Endodermal cell (in vitro differentiated cells): ENCODE measurements around the gene TREH. TPM values are rescaled to one million over a fixed set of nuclear protein-coding genes. Genes with fewer than 3 reads are reported as not detected.

Experiments
- DNase-seq: peaks from one replicate; pipeline ENCODE4 v3.0.0-alpha.2; 2017
- H3K27ac ChIP-seq: 2 replicates; pipeline ENCODE4 v1.5.1; 2013; ENCODE audit warnings: mild to moderate bottlenecking, low read depth, low read length, moderate library complexity
- H3K27me3 ChIP-seq: 2 replicates; pipeline ENCODE4 v1.6.1; 2013; ENCODE audit warnings: mild to moderate bottlenecking, low read length, moderate library complexity; ENCODE audit not compliant: insufficient read depth, control insufficient read depth, poor library complexity, severe bottlenecking
- H3K36me3 ChIP-seq: 2 replicates; pipeline ENCODE4 v1.7.0; 2013; ENCODE audit warnings: mild to moderate bottlenecking, low read length, moderate library complexity; ENCODE audit not compliant: control insufficient read depth, insufficient read depth
- H3K4me1 ChIP-seq: one replicate; pipeline ENCODE4 v1.7.0; 2013; ENCODE audit warnings: low read length; ENCODE audit not compliant: control insufficient read depth, insufficient read depth
- H3K4me3 ChIP-seq: 2 replicates; pipeline ENCODE4 v1.5.1; 2013; ENCODE audit warnings: mild to moderate bottlenecking, low read length, moderate library complexity
- H3K9ac ChIP-seq: 2 replicates; pipeline ENCODE4 v1.6.1; 2013; ENCODE audit warnings: mild to moderate bottlenecking, low read length, moderate library complexity; ENCODE audit not compliant: poor library complexity, severe bottlenecking; ENCODE audit errors: extremely low read depth
- H3K9me3 ChIP-seq: 2 replicates; pipeline ENCODE4 v1.6.1; 2013; ENCODE audit warnings: mild to moderate bottlenecking, low read length, moderate library complexity; ENCODE audit not compliant: control insufficient read depth
- H3K27ac Mint-ChIP-seq: 2 replicates; pipeline ENCODE4 v1.8.0; 2020; ENCODE audit warnings: mixed read lengths
- H3K27me3 Mint-ChIP-seq: 2 replicates; pipeline ENCODE4 v1.8.0; 2021; ENCODE audit warnings: mild to moderate bottlenecking, mixed read lengths; ENCODE audit not compliant: insufficient read depth
- H3K36me3 Mint-ChIP-seq: 2 replicates; pipeline ENCODE4 v1.8.0; 2020; ENCODE audit warnings: low read depth, mixed read lengths
- H3K4me1 Mint-ChIP-seq: 2 replicates; pipeline ENCODE4 v1.8.0; 2020; ENCODE audit warnings: mixed read lengths
- H3K4me3 Mint-ChIP-seq: 2 replicates; pipeline ENCODE4 v1.8.0; 2020; ENCODE audit warnings: mild to moderate bottlenecking, moderate library complexity, mixed read lengths
- H3K9me3 Mint-ChIP-seq: 2 replicates; pipeline ENCODE4 v1.8.0; 2020; ENCODE audit warnings: mild to moderate bottlenecking, mixed read lengths
- WGBS, 2 experiments: methylation state at CpG; one replicate each; pipeline versions ENCODE4 v1.1.5 to v1.1.7; 2013; ENCODE audit warnings: missing lambda C conversion rate in 2 of 2, mixed read lengths in 1 of 2; ENCODE audit not compliant: insufficient coverage in 1 of 2, insufficient read length in 1 of 2; 5-methylcytosine and 5-hydroxymethylcytosine counted together
- total RNA-seq, 2 donors: library from RNA; stranded (reverse); fragmentation: NEBNext Ultra II Directional in 1 of 2; extraction: Animal tissue kit (Norgen Biotek cat#: 25700) in 1 of 2; gene quantifications; 2 replicates in 1 of 2; 3 replicates in 1 of 2; pipeline ENCODE4 v1.2.1, GENCODE V29; 2021
- TF ChIP-seq, protein P1 (sequence below): fragments of 200-600 bp; sonication (generic); conservative IDR thresholded peaks from 2 replicates; pipeline ENCODE4 v1.5.0; 2021; ENCODE audit warnings: antibody characterized with exemption, mild to moderate bottlenecking

Gene TREH
- total RNA-seq, 2 donors from 2014 or later = not detected

DNA sequence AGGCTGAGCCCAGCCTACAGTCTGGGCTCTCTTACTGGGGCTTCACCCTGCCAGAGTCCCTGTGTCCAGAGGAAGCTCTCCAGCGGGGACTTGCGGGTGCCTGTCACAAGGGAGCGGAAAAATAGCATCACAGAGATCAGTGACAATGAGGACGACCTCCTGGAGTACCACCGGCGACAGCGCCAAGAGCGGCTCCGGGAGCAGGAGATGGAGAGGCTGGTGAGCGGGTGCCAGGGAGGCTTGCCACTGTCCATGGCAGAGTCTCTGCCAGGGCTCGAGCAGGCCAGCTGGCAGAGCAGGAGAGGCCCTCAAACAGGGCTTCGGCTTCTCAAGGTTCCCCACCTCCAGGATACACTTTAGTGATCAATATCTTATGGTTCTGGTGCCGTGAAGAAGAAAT, 51.0 kb downstream of the TREH start:
- peaks cover 25% of the 10 kb centered on the region for H3K36me3 Mint-ChIP-seq
- TF ChIP-seq, protein P1, sequence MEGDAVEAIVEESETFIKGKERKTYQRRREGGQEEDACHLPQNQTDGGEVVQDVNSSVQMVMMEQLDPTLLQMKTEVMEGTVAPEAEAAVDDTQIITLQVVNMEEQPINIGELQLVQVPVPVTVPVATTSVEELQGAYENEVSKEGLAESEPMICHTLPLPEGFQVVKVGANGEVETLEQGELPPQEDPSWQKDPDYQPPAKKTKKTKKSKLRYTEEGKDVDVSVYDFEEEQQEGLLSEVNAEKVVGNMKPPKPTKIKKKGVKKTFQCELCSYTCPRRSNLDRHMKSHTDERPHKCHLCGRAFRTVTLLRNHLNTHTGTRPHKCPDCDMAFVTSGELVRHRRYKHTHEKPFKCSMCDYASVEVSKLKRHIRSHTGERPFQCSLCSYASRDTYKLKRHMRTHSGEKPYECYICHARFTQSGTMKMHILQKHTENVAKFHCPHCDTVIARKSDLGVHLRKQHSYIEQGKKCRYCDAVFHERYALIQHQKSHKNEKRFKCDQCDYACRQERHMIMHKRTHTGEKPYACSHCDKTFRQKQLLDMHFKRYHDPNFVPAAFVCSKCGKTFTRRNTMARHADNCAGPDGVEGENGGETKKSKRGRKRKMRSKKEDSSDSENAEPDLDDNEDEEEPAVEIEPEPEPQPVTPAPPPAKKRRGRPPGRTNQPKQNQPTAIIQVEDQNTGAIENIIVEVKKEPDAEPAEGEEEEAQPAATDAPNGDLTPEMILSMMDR = no peak
- Histone ChIP-seq H3K36me3 (peaks cover 39% of the 10 kb centered on the region), H3K9me3 (no peaks in the 10 kb centered on the region), H3K4me3 (no peak overlapping the region), H3K4me1 (no peaks in the 10 kb centered on the region), H3K27me3 (no peaks in the 10 kb centered on the region), H3K9ac (no peak overlapping the region), H3K27ac (no peak overlapping the region)
- DNase-seq = no peak
- 92 to 100% methylated on average over 7 to 13 of the region's 13 CpGs for WGBS, 2 experiments
- H3K4me3 Mint-ChIP-seq = no peak overlapping the region
- H3K27me3 Mint-ChIP-seq = no peaks in the 10 kb centered on the region
- no peak overlapping the region for H3K27ac Mint-ChIP-seq
- no peaks in the 10 kb centered on the region for H3K9me3 Mint-ChIP-seq
- H3K4me1 Mint-ChIP-seq = no peaks in the 10 kb centered on the region

DNA sequence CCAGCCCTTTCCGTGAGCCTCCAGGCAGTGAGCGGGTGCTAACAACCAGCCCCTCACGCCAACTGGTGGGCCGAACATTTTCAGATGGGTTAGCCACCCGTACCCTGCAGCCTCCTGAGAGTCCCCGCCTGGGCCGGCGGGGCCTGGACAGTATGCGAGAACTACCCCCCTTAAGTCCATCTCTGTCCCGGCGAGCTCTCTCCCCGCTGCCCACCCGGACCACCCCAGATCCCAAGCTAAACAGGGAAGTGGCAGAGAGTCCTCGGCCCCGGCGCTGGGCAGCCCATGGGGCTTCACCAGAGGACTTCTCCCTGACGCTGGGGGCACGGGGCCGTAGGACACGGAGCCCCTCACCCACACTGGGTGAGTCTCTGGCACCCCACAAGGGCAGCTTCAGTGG, 51.4 kb downstream of the TREH start:
- Mint-ChIP-seq H3K36me3 (peaks cover 24% of the 10 kb centered on the region), H3K4me1 (peaks cover 2% of the 10 kb centered on the region), H3K27ac (no peak overlapping the region), H3K4me3 (no peak overlapping the region), H3K27me3 (no peaks in the 10 kb centered on the region), H3K9me3 (no peaks in the 10 kb centered on the region)
- H3K4me3 ChIP-seq = no peak overlapping the region
- H3K27me3 ChIP-seq = no peaks in the 10 kb centered on the region
- TF ChIP-seq, protein P1 = no peak
- peaks cover 39% of the 10 kb centered on the region for H3K36me3 ChIP-seq
- H3K9ac ChIP-seq = no peak overlapping the region
- 94 to 97% methylated on average over 15 to 20 of the region's 20 CpGs for WGBS, 2 experiments
- DNase-seq = no peak
- H3K4me1 ChIP-seq = no peaks in the 10 kb centered on the region
- H3K27ac ChIP-seq = no peak overlapping the region
- no peaks in the 10 kb centered on the region for H3K9me3 ChIP-seq

GRCh38 chr11:118627566-118627965, 51.9 kb downstream of the TREH start:
- DNase-seq = no peak
- TF ChIP-seq, protein P1 = no peak
- peaks cover 22% of the 10 kb centered on the region for H3K36me3 Mint-ChIP-seq
- 97 to 100% methylated on average over 1 to 10 of the region's 10 CpGs for WGBS, 2 experiments
- no peak overlapping the region for H3K4me3 Mint-ChIP-seq
- Histone ChIP-seq H3K9ac (no peak overlapping the region), H3K4me3 (no peak overlapping the region), H3K27me3 (no peaks in the 10 kb centered on the region), H3K27ac (no peak overlapping the region), H3K9me3 (no peaks in the 10 kb centered on the region), H3K36me3 (peaks cover 39% of the 10 kb centered on the region), H3K4me1 (no peaks in the 10 kb centered on the region)
- no peaks in the 10 kb centered on the region for H3K9me3 Mint-ChIP-seq
- no peak overlapping the region for H3K27ac Mint-ChIP-seq
- no peaks in the 10 kb centered on the region for H3K27me3 Mint-ChIP-seq
- H3K4me1 Mint-ChIP-seq = peaks cover 7% of the 10 kb centered on the region
